ENCODE measurements around the gene LTF. TPM values are rescaled to one million over a fixed set of nuclear protein-coding genes. Genes with fewer than 3 reads are reported as not detected.
"Not testable (repeated sequence)": the region's sequence is repeated elsewhere in the genome, so short reads cannot be mapped to it uniquely, and the experiment has no call there.

LTF gene
- total and polyA plus RNA-seq, 10 of the 15 experiments (the other 5 are each of a cell fraction or from before 2014, with no cell fraction given): 0.03 to 0.31 TPM; not detected in 8

GRCh38 chr3:46393011-46393410 is 71.7 kb downstream of the LTF start:
- H3K79me2 ChIP-seq (ENCODE audit: control insufficient read depth, insufficient read depth, low read length): no peaks in the 10 kb centered on the region
- H3K4me3 ChIP-seq: no peak overlapping the region
- WGBS (ENCODE audit: insufficient coverage, insufficient replicate concordance, low lambda C conversion rate, missing lambda C conversion rate): 30% methylated on average over 2 of the region's 2 CpGs
- intact Hi-C loops (cut with micrococcal nuclease; ENCODE audit: unreplicated experiment): no loop called here
- TF ChIP-seq FOXK2 (IDR thresholded peaks at IDR 0.05) (no peak), PML (IDR thresholded peaks at IDR 0.05; ENCODE audit: low read length) (no peak), CEBPZ (IDR thresholded peaks at IDR 0.05; ENCODE audit: low read depth, low read length) (no peak), NFIC (IDR thresholded peaks at IDR 0.05; ENCODE audit: low read depth, low read length) (no peak), KAT2A (conservative IDR thresholded peaks at IDR 0.05; ENCODE audit: control insufficient read depth, low read depth, low read length) (no peak), STAT3 (IDR thresholded peaks at IDR 0.05; ENCODE audit: low read depth, low read length) (no peak), ATF7 (IDR thresholded peaks at IDR 0.05; ENCODE audit: low read depth) (no peak), IKZF2 (IDR thresholded peaks at IDR 0.05) (no peak), CEBPB (IDR thresholded peaks at IDR 0.05; ENCODE audit: borderline replicate concordance in 1 of 2, low read depth in 2 of 2, low read length in 2 of 2) (no peak), ZNF207 (IDR thresholded peaks at IDR 0.05; ENCODE audit: borderline replicate concordance) (no peak), BHLHE40 (IDR thresholded peaks at IDR 0.05; ENCODE audit: borderline replicate concordance in 1 of 2, low read depth in 2 of 2, low read length in 1 of 2) (no peak), CBX5 (IDR thresholded peaks at IDR 0.05; ENCODE audit: low read depth) (no peak), SIX5 (IDR thresholded peaks at IDR 0.05; ENCODE audit: low read depth, low read length, severe bottlenecking) (no peak), POU2F2 (IDR thresholded peaks at IDR 0.05; ENCODE audit: borderline replicate concordance, low read depth, low read length) (no peak), MYB (IDR thresholded peaks at IDR 0.05; ENCODE audit: borderline replicate concordance, low read depth, low read length) (no peak), ZNF217 (IDR thresholded peaks at IDR 0.05) (no peak)
- no peak overlapping the region for H3K9ac ChIP-seq (ENCODE audit: control insufficient read depth, insufficient read depth, low read length)
- H3K9me3 ChIP-seq (replicated peaks; ENCODE audit: control insufficient read depth, insufficient read depth, low read length): no peaks in the 10 kb centered on the region; the same call in 2 of the 3 replicates
- ATAC-seq: no peak
- H3K4me1 ChIP-seq (ENCODE audit: control insufficient read depth, insufficient read depth, low read length): peaks cover 20% of the 10 kb centered on the region
- H2AFZ ChIP-seq (ENCODE audit: control insufficient read depth, low read depth, low read length): no peak overlapping the region
- BruUV-seq (replicated peaks): no TSS peak
- no peak for DNase-seq (ENCODE audit: low read depth, low spot score)
- FAIRE-seq: no peak
- no peaks in the 10 kb centered on the region; a peak in 1 of 4 replicates for H3K27me3 ChIP-seq (replicated peaks in 1 of 2; ENCODE audit: control insufficient read depth in 2 of 2, insufficient read depth in 2 of 2, low read length in 1 of 2)
- in situ Hi-C loops (cut with MboI): no loop called here
- H3K4me2 ChIP-seq (ENCODE audit: control insufficient read depth, insufficient read depth): no peak overlapping the region
- ChIA-PET SMC1A (ENCODE audit: uncharacterized antibody, unreplicated experiment) (no interaction called here), CTCF (interaction anchor here (1.4 kb wide), 1 partner anchor 15 kb away, joined by 6 read pairs; no protein-coding TSS in a partner anchor), POLR2A (no interaction called here), RAD21 (ENCODE audit: unreplicated experiment) (interaction anchor here (1.0 kb wide), 1 partner anchor 15 kb away, joined by 3 read pairs; no protein-coding TSS in a partner anchor)
- H3K27ac ChIP-seq (ENCODE audit: control insufficient read depth, insufficient read depth): no peak overlapping the region
- H3K36me3 ChIP-seq (ENCODE audit: control insufficient read depth in 2 of 2, insufficient read depth in 2 of 2, low read length in 1 of 2): no peaks in the 10 kb centered on the region
- no peaks in the 10 kb centered on the region for H4K20me1 ChIP-seq (ENCODE audit: control insufficient read depth, insufficient read depth)

GRCh38 chr3:46391526-46391925 is 73.2 kb downstream of the LTF start:
- intact Hi-C loops (cut with micrococcal nuclease; ENCODE audit: unreplicated experiment); H2AFZ ChIP-seq (ENCODE audit: control insufficient read depth, low read depth, low read length); H3K9me3 ChIP-seq (replicated peaks; ENCODE audit: control insufficient read depth, insufficient read depth, low read length); ATAC-seq; DNase-seq (ENCODE audit: low read depth, low spot score); H3K4me3 ChIP-seq; RAD21 ChIA-PET (ENCODE audit: unreplicated experiment); H3K27ac ChIP-seq (ENCODE audit: control insufficient read depth, insufficient read depth); H3K4me2 ChIP-seq (ENCODE audit: control insufficient read depth, insufficient read depth); FAIRE-seq; H3K79me2 ChIP-seq (ENCODE audit: control insufficient read depth, insufficient read depth, low read length); H3K36me3 ChIP-seq (ENCODE audit: control insufficient read depth in 2 of 2, insufficient read depth in 2 of 2, low read length in 1 of 2); in situ Hi-C loops (cut with MboI); H3K9ac ChIP-seq (ENCODE audit: control insufficient read depth, insufficient read depth, low read length); BruUV-seq (replicated peaks); H4K20me1 ChIP-seq (ENCODE audit: control insufficient read depth, insufficient read depth); H3K27me3 ChIP-seq (replicated peaks in 1 of 2; ENCODE audit: control insufficient read depth in 2 of 2, insufficient read depth in 2 of 2, low read length in 1 of 2); POLR2A ChIA-PET: not testable (repeated sequence)
- ChIA-PET CTCF (interaction anchor here (0.8 kb wide), 1 partner anchor 176 kb away, joined by 3 read pairs; no protein-coding TSS in a partner anchor), SMC1A (ENCODE audit: uncharacterized antibody, unreplicated experiment) (interaction anchor here (0.8 kb wide), 1 partner anchor 8 kb away, joined by 3 read pairs; no protein-coding TSS in a partner anchor)
- WGBS (ENCODE audit: insufficient coverage, insufficient replicate concordance, low lambda C conversion rate, missing lambda C conversion rate): 73% methylated on average over 3 of the region's 5 CpGs
- H3K4me1 ChIP-seq (ENCODE audit: control insufficient read depth, insufficient read depth, low read length): peaks cover 18% of the 10 kb centered on the region

All from GM12878 (cell line).